Adrenal gland (tissue), 12 donors: ENCODE data around the gene NLK. TPM values are rescaled to one million over a fixed set of nuclear protein-coding genes. Genes with fewer than 3 reads are reported as not detected.
"Not testable (repeated sequence)": the region's sequence is repeated elsewhere in the genome, so short reads cannot be mapped to it uniquely, and the experiment has no call there.

Experiments
- DNase-seq, 7 donors: peaks; one replicate each; pipeline ENCODE4 v3.0.0-alpha.2; 2019 to 2020
- H3K27ac ChIP-seq, 5 donors: fragments of 200-600 bp; sonication (generic) in 4 of 5; 1 replicate in 3 of 5; 2 replicates in 2 of 5; pipeline versions ENCODE4 v1.5.1 to v1.8.0; 2016 to 2020; ENCODE audit warnings: mild to moderate bottlenecking in 1 of 5
- H3K27me3 ChIP-seq: fragments of 200-600 bp; 2 replicates; pipeline ENCODE4 v1.8.0; 2021
- H3K36me3 ChIP-seq, 2 donors: fragments of 200-600 bp; replicated peaks in 1 of 2; 1 replicate in 1 of 2; 2 replicates in 1 of 2; pipeline versions ENCODE4 v1.5.1 to v1.8.0; 2018 to 2022
- H3K4me1 ChIP-seq, 2 donors: fragments of 200-600 bp; replicated peaks in 1 of 2; 1 replicate in 1 of 2; 2 replicates in 1 of 2; pipeline versions ENCODE4 v1.5.1 to v1.8.0; 2018 to 2021
- H3K4me3 ChIP-seq, 4 donors: fragments of 200-600 bp; sonication (generic) in 3 of 4; one replicate each; pipeline ENCODE4 v1.5.1; 2016 to 2018
- H3K9me3 ChIP-seq, 3 donors: fragments of 200-600 bp; sonication (generic) in 1 of 3; replicated peaks in 1 of 3; 1 replicate in 2 of 3; 2 replicates in 1 of 3; pipeline versions ENCODE4 v1.5.1 to v1.8.0; 2016 to 2021
- CTCF ChIP-seq, 6 experiments: fragments of 450-650 bp in 4 of 6; fragments of 200-600 bp in 2 of 6; sonication (generic) in 1 of 6; IDR thresholded peaks; 1 replicate in 5 of 6; 2 replicates in 1 of 6; pipeline versions ENCODE4 v1.5.1 to v1.8.0; 2016 to 2021; ENCODE audit warnings: antibody characterized with exemption in 6 of 6, mild to moderate bottlenecking in 2 of 6, moderate library complexity in 1 of 6
- WGBS, 4 donors: extraction: QIAGEN DNeasy Blood & Tissue Kit in 2 of 4; methylation state at CpG; one replicate each; pipeline versions ENCODE4 v1.1.5 to v1.1.7; 2013 to 2017; 5-methylcytosine and 5-hydroxymethylcytosine counted together
- intact Hi-C, 2 donors: fragments of 100-400 bp; cut with DNase I; formaldehyde crosslinking; loops; one replicate each; pipeline versions ENCODE4 v1.14.1 to v1.15.0; 2022 to 2023
- polyA plus RNA-seq, 3 donors: library from polyadenylated mRNA; stranded (reverse); fragments of 200-250 nt in 2 of 3; fragments of 350-450 nt in 1 of 3; fragmentation: Illumina TruSeq in 1 of 3; extraction: RNeasy Lipid Tissue Mini Kit (QIAGEN cat#74804) in 1 of 3; gene quantifications; one replicate each; pipeline ENCODE4 v1.2.3, GENCODE V29; 2013 to 2014
- total RNA-seq, 9 donors: library from RNA; depleted of rRNA in 4 of 9; stranded (reverse); fragments of >200 nt in 4 of 9; fragments of 120-200 nt in 1 of 9; fragmentation: NEBNext Ultra II Directional in 1 of 9; extraction: Animal tissue kit (Norgen Biotek cat#: 25700) in 1 of 9; gene quantifications; one replicate each; pipeline versions ENCODE4 v1.1.0 to v1.2.4, GENCODE V29; 2013 to 2023
- donor health status: healthy with polysubstance abuse.
- donor health status: Bipolar disorder and iron deficiency.
- donor health status: DM: yes; HTN: yes; CAD: no.
- donor health status: DM: no; HTN: no; CAD: no.
- donor health status: DM: no; HTN: no; CAD: no.
- donor health status: DM: yes; HTN: yes; CAD: no.

NLK gene
- total and polyA plus RNA-seq, 12 donors: 34.7 to 86.1 (median 56.4) TPM

GRCh38 chr17:28232966-28233870 is 190.7 kb downstream of the NLK start:
- H3K9me3 ChIP-seq, intact Hi-C loops, H3K36me3 ChIP-seq, H3K4me3 ChIP-seq, H3K27me3 ChIP-seq: not testable (repeated sequence)
- Histone ChIP-seq H3K27ac (peak overlapping the region in 4 of 5 donors; percentile 80 to 89 (median 86)), H3K4me1 (peaks cover 32 to 46% of the 10 kb centered on the region in 2 donors)
- TF ChIP-seq CTCF (IDR thresholded peaks at IDR 0.05): peak; percentile 23 to 50 (median 40)
- WGBS, 4 donors: 60 to 71% (median 65%) methylated on average over 14 to 21 of the region's 21 CpGs
- peak in 1 of 7 donors; percentile 17 for DNase-seq

GRCh38 chr17:28233872-28234856 is 191.7 kb downstream of the NLK start:
- H3K4me1 ChIP-seq: peaks cover 30 to 38% of the 10 kb centered on the region in 2 donors
- H3K27me3 ChIP-seq, H3K36me3 ChIP-seq, H3K27ac ChIP-seq, intact Hi-C loops, H3K4me3 ChIP-seq, H3K9me3 ChIP-seq: not testable (repeated sequence)
- WGBS, 4 donors: 83 to 87% (median 85%) methylated on average over 18 to 22 of the region's 22 CpGs
- DNase-seq: peak in 1 of 7 donors; percentile 14

DNA sequence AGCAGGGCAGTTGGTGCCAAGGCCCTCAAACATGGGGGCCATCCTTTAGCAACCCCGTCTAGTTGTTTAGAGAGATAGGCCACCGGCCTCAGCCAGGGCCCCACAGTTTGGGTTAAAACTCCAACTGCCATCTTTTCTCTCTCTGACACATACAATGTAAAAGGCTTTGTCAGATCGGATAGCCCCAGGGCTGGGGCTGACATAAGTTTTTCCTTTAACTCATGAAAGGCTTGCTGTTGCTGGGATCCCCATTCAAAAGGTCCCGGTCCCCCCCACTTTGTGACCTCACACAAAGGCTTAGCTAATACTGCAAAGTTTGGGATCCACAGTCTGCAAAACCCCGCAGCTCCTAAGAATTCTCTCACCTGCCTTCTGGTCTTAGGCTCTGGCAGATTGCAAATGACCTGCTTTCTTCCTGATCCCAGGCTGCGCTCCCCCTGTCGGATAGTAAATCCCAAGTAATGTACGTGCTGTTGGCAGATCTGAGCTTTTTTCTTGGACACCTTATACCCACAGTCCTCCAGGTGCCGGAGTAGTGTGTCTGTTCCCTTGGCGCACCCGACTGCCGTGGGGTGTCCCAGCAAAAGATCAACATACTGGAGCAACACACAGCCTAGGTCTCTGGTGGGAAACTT is 192.7 kb downstream of the NLK start:
- H3K4me1 ChIP-seq: peaks cover 26 to 41% of the 10 kb centered on the region in 2 donors
- H3K36me3 ChIP-seq, H3K4me3 ChIP-seq, H3K27ac ChIP-seq, H3K9me3 ChIP-seq, intact Hi-C loops, H3K27me3 ChIP-seq: not testable (repeated sequence)
- WGBS, 4 donors: 85 to 93% (median 90%) methylated on average over 8 to 12 of the region's 12 CpGs
- DNase-seq: peak in 1 of 7 donors; percentile 11

DNA sequence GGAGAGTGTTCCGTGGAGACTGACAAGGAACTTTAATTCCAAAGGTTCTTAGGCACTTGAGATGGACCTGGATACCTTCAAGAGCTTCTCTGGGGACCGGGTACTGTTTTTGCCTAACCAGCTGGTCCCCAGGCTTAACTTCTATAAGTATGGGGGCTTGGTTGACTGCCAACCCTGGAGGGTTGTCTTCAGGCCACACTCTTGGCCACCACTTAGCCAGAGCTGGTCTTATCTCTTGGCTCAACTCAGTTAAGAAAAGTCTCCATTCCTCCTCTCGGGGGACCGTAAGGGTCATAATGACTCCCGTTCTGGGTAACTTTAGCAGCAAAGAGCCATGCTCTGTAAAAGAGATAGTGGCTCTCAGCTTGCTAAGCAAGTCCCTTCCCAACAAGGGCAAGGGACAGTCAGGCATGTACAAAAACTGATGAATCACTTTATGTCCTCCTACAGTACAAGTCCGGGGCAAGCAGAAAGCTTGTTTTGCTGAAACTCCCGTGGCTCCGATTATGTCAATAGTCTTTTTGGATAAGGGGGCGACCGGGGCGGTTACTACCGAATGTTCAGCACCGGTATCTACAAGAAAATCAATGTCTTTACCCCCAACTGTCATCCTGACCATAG is 193.7 kb downstream of the NLK start:
- 43 to 72% (median 57%) methylated on average over 12 to 13 of the region's 13 CpGs for WGBS, 4 donors

GRCh38 chr17:28238547-28239270 is 196.2 kb downstream of the NLK start:
- H3K9me3 ChIP-seq, intact Hi-C loops, H3K4me3 ChIP-seq, H3K27me3 ChIP-seq, H3K36me3 ChIP-seq: not testable (repeated sequence)
- H3K27ac ChIP-seq: peak overlapping the region in 2 of 5 donors; percentile 29 to 32
- 79 to 87% (median 85%) methylated on average over 19 to 21 of the region's 21 CpGs for WGBS, 4 donors
- peaks cover 21 to 26% of the 10 kb centered on the region in 2 donors for H3K4me1 ChIP-seq
- peak in 1 of 7 donors; percentile 13 for DNase-seq

More for the DNA sequence above, 193.7 kb downstream of the NLK start:
- Histone ChIP-seq H3K27ac (peak overlapping the region in 3 of 5 donors; percentile 39 to 71 (median 71)), H3K4me1 (peaks cover 26 to 39% of the 10 kb centered on the region in 2 donors)
- H3K27me3 ChIP-seq, H3K4me3 ChIP-seq, intact Hi-C loops, H3K36me3 ChIP-seq, H3K9me3 ChIP-seq: not testable (repeated sequence)
- peak in 1 of 7 donors; percentile 21 for DNase-seq
